ENCODE measurements around the gene WFIKKN1.

DNA sequence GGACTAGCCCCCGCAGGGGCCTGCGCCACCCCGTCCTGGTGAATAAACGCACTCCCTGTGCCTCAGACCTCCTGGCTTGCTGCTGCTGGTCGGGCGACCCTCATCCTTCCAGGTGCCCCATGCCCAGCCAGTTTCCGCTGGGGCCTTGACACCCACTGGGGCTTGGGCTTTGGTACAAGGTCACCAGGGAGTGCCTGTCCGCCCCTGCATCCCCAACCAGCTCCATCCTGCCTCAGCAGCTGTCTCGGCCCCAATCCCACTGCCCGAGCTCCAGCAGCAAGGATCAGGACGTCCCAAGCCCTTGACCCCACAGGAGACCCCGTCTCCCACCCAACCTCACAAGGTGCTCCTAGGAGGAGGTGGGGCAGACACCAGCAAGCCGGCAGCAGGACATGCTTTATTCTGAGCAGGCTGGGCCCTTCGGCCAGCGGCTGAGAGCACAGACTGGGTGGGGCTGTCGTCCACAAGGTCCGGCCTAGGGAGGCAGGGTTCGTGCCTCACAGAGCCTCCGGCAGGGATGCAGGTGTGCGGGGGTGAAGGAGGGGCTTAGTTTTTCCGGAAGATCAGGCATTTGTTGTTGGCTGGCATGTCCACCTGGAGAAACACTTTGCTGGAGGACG is 3.4 kb downstream of the WFIKKN1 start:
- TF ChIP-seq, protein P1, sequence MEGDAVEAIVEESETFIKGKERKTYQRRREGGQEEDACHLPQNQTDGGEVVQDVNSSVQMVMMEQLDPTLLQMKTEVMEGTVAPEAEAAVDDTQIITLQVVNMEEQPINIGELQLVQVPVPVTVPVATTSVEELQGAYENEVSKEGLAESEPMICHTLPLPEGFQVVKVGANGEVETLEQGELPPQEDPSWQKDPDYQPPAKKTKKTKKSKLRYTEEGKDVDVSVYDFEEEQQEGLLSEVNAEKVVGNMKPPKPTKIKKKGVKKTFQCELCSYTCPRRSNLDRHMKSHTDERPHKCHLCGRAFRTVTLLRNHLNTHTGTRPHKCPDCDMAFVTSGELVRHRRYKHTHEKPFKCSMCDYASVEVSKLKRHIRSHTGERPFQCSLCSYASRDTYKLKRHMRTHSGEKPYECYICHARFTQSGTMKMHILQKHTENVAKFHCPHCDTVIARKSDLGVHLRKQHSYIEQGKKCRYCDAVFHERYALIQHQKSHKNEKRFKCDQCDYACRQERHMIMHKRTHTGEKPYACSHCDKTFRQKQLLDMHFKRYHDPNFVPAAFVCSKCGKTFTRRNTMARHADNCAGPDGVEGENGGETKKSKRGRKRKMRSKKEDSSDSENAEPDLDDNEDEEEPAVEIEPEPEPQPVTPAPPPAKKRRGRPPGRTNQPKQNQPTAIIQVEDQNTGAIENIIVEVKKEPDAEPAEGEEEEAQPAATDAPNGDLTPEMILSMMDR (IDR thresholded peaks at IDR 0.05 in 8 of 11, conservative IDR thresholded peaks at IDR 0.05 in 3 of 11): no peak
- TF ChIP-seq POLR2A (IDR thresholded peaks at IDR 0.05) (no peak), POLR2AphosphoS5 (IDR thresholded peaks at IDR 0.05) (no peak)

All from spleen (tissue), 7 donors.